MG63 (cell line): Measurements from ENCODE around the gene TMEM50B. TPM values are rescaled to one million over a fixed set of nuclear protein-coding genes. Genes with fewer than 3 reads are reported as not detected.
A peak's percentile ranks its signal among the peaks of the same experiment; 100 is the strongest.

Source experiments
- DNase-seq: peaks from one replicate; pipeline ENCODE4 v3.0.0-alpha.2; 2020
- H3K27me3 ChIP-seq: fragments of 250-450 bp; sonication (Bioruptor Pico); 2 replicates; pipeline ENCODE4 v1.5.1; 2020; ENCODE audit warnings: mild to moderate bottlenecking, moderate library complexity
- H3K36me3 ChIP-seq: fragments of 250-450 bp; sonication (Bioruptor Pico); 2 replicates; pipeline ENCODE4 v1.5.1; 2020; ENCODE audit warnings: mild to moderate bottlenecking, moderate library complexity
- H3K4me3 ChIP-seq: fragments of 250-450 bp; sonication (Bioruptor Pico); 2 replicates; pipeline ENCODE4 v1.5.1; 2020; ENCODE audit warnings: mild to moderate bottlenecking, moderate library complexity
- H3K9me3 ChIP-seq: fragments of 250-450 bp; sonication (Bioruptor Pico); 2 replicates; pipeline ENCODE4 v1.5.1; 2020; ENCODE audit warnings: mild to moderate bottlenecking, moderate library complexity
- total RNA-seq: library from RNA; depleted of rRNA; stranded (reverse); fragments of >200 nt; shearing (Covaris generic); gene quantifications from 2 replicates; pipeline ENCODE4 v1.2.3, GENCODE V29; 2014; ENCODE audit warnings: low replicate concordance

TMEM50B gene
- total RNA-seq, 1 experiment from 2014 or later, result 14.3 TPM

GRCh38 chr21:33444499-33444898 lies 35.3 kb downstream of the TMEM50B start:
- no peaks in the 10 kb centered on the region for H3K9me3 ChIP-seq
- H3K27me3 ChIP-seq, result no peaks in the 10 kb centered on the region
- no peak overlapping the region for H3K4me3 ChIP-seq
- no peak for DNase-seq
- H3K36me3 ChIP-seq, result no peaks in the 10 kb centered on the region

DNA sequence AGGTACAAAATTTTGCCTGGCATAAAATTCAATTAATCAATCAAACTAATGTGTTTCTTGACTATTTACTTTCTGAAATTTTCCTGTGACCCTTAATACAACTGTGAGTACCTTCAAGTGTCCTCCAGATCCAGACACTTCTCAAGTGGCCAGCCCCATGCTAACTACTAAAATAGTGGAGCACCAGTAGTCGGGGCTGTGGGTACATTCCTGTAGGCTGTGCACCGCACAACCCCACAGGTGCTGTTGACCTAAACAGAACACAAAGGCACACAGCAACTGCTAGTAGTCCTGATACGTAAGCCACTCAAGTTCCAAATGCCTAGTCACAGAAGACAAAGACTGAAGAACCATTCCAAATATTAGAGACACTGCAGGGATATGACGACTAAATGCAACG lies 36.6 kb downstream of the TMEM50B start:
- DNase-seq, result no peak
- H3K27me3 ChIP-seq, result no peaks in the 10 kb centered on the region
- H3K4me3 ChIP-seq, result no peak overlapping the region
- H3K9me3 ChIP-seq, result no peaks in the 10 kb centered on the region
- H3K36me3 ChIP-seq, result no peaks in the 10 kb centered on the region; the same call in none of the 2 replicates

DNA sequence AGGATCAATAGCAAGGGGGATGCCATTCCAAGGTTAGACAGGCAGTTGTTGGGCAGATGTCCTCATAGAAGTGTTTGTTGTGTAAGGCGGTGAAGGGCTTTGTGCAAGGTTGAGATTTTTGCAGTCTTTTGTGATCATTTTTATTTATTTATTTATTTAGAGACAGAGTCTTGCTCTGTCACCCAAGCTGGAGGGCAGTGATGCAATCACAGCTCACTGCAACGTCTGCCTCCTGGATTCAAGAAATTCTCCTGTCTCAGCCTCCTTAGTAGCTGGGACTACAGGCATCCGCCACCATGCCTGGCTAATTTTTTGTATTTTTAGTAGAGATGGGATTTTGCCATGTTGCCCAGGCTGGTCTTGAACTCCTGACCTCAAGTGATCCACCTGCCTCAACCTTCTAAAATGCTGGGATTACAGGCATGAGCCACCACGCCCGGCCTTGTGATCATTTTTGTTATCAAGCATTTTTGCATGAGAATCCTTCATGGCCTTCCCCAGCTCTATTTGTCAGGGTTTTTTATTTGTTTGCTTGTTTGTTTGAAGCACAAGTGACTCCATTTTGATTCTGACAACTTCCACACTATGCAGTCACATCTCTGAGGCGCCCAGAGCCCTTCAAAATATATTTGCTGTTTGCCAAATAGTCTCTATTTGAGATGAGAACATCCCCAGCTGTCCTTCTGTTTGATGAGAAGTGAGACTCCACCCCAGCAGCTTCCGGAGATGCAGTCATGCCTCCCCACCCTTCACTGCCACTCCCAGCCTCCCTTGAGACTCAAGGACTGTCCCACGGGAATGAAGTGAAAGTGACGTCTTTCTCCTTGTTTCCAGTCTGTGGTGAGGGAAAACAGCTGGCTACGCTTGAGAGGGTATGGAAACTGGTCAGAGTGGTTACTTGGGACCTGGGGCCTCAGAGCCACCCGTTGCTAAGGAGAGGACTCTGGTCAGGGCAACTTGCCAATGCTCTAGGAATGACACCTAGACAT lies 38.0 kb downstream of the TMEM50B start:
- Histone ChIP-seq H3K9me3 (no peaks in the 10 kb centered on the region), H3K36me3 (peaks cover 7% of the 10 kb centered on the region), H3K27me3 (no peaks in the 10 kb centered on the region), H3K4me3 (no peak overlapping the region)
- DNase-seq, result peak; percentile 17

DNA sequence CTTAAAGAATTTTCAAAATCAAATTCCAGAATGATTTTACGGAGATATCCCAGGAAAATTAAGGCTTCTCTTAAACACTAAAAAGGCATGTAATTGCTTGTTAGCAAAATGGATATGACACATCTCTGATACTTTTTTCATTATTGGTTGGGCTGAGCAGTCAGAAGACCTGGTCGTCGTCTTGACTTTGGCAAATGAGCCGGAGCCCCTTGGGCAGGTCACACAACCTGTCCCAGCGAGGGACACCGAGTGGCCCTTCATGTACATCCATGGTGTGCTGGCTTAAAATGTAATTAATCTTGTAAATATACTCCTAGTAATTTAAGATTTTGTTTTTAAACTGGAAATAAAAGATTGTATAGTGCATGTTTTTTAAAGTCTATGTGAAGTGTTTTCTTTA lies 42.6 kb downstream of the TMEM50B start:
- no peak overlapping the region for H3K4me3 ChIP-seq
- H3K27me3 ChIP-seq, result no peaks in the 10 kb centered on the region
- DNase-seq, result no peak
- H3K9me3 ChIP-seq, result no peaks in the 10 kb centered on the region
- H3K36me3 ChIP-seq, result peaks cover 41% of the 10 kb centered on the region

- Histone ChIP-seq H3K4me3 (no peak overlapping the region), H3K9me3 (no peaks in the 10 kb centered on the region), H3K36me3 (peaks cover 61% of the 10 kb centered on the region), H3K27me3 (no peaks in the 10 kb centered on the region)
- peak; percentile 5 for DNase-seq
Measured at GRCh38 chr21:33434770-33435360, 44.9 kb downstream of the TMEM50B start.

DNA sequence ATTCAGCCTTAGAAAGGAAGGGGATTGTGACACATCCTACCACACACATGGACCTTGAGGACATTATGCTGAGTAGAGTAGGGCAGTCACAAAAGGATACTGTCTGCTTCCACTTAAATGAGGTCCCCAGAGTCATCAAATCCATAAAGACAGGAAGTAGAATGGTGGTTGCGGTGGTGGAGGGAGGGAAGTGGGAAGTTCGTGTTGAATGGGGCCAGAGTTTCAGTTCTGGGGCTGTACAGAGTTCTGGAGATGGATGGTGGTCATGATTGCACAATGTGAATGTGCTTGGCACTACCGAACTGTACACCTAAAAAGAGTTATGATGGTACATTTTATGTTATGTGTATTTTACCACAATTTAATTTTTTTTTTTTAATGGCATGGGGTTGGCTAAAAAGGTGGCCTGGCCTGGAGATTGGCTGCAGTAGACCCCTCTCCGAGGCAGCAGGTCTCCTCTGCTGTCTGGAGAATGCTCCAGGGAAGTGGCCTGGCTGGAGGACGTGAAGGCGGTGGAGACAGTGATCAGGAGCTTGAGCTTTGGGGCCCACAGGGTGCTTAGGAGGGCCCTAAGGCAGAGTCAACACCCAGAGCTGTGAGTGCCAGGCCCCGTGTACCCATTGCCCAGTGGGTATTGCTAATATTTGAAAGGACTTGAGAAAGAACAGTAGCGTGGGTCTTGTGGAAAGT lies 46.2 kb downstream of the TMEM50B start:
- Histone ChIP-seq H3K36me3 (peaks cover 74% of the 10 kb centered on the region), H3K9me3 (no peaks in the 10 kb centered on the region), H3K4me3 (no peak overlapping the region), H3K27me3 (no peaks in the 10 kb centered on the region)
- DNase-seq, result no peak

GRCh38 chr21:33433001-33433400 lies 46.8 kb downstream of the TMEM50B start:
- H3K9me3 ChIP-seq, result peaks cover 2% of the 10 kb centered on the region; the same call in 1 of the 2 replicates
- no peaks in the 10 kb centered on the region for H3K27me3 ChIP-seq
- no peak for DNase-seq
- no peak overlapping the region for H3K4me3 ChIP-seq
- H3K36me3 ChIP-seq, result peaks cover 80% of the 10 kb centered on the region

DNA sequence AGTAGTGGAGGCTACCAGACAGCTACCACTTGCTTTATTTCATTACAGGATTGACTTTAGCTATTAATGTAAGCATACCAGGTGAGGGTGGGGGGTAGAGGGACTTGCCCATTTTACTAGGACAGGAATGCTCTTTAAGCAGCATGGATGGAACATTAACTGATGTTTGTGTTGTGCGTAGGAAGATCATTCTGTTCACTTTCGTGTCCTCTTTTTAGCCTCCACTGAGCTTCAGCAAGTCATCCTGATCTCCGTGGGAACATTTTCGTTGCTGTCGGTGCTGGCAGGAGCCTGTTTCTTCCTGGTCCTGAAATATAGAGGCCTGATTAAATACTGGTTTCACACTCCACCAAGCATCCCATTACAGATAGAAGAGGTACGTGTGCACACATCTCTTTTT lies 47.3 kb downstream of the TMEM50B start:
- Histone ChIP-seq H3K4me3 (no peak overlapping the region), H3K9me3 (peaks cover 2% of the 10 kb centered on the region; the same call in 1 of the 2 replicates), H3K27me3 (no peaks in the 10 kb centered on the region), H3K36me3 (peaks cover 82% of the 10 kb centered on the region)
- no peak for DNase-seq

DNA sequence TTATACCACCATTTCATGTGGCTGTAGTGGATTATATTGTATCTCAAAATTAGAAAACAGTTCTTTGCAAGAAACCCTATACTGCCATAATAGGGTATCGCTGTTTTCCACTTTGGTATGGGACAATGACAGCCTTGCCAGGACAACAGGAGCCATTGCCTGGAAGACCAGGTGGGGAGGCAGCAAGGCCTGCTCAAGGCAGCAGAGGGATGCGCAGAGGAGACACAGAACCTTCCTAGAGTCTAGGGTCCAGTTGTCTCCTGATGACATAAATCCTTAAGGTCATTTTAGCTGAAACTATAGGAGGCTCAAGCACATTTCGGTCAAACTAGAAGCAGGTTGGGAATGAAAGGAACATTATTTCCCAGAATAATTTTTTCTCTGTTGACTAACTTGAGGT lies 48.9 kb downstream of the TMEM50B start:
- no peak for DNase-seq
- H3K36me3 ChIP-seq, result peaks cover 88% of the 10 kb centered on the region
- no peak overlapping the region for H3K4me3 ChIP-seq
- peaks cover 2% of the 10 kb centered on the region; the same call in 1 of the 2 replicates for H3K9me3 ChIP-seq
- no peaks in the 10 kb centered on the region for H3K27me3 ChIP-seq

GRCh38 chr21:33428669-33429068 lies 51.1 kb downstream of the TMEM50B start:
- Histone ChIP-seq H3K36me3 (peaks cover 82% of the 10 kb centered on the region), H3K27me3 (no peaks in the 10 kb centered on the region), H3K9me3 (peaks cover 2% of the 10 kb centered on the region; the same call in 1 of the 2 replicates), H3K4me3 (no peak overlapping the region)
- peak; percentile 54 for DNase-seq

GRCh38 chr21:33427051-33427450 lies 52.7 kb downstream of the TMEM50B start:
- Histone ChIP-seq H3K4me3 (no peak overlapping the region), H3K9me3 (peaks cover 2% of the 10 kb centered on the region; the same call in 1 of the 2 replicates), H3K27me3 (no peaks in the 10 kb centered on the region), H3K36me3 (peaks cover 78% of the 10 kb centered on the region)
- DNase-seq, result no peak

DNA sequence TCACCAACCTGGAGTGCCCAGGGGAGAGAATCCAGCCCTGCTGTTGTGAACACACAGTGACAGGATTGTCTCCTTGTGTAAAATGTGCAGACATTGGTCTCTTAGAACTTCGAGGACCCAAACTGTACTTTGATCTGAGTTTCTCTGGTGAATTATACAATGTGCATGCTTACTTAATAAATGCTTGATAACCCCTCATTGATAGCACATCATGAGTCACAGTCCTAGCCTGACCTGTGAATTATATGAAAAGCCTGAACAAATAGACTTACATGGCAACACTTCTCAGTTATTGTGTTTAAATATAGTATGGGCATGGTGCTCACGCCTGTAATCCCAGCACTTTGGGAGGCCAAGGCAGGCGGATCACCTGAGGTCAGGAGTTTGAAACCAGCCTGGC lies 53.9 kb downstream of the TMEM50B start:
- Histone ChIP-seq H3K9me3 (peaks cover 2% of the 10 kb centered on the region; the same call in 1 of the 2 replicates), H3K4me3 (no peak overlapping the region), H3K27me3 (no peaks in the 10 kb centered on the region), H3K36me3 (peaks cover 79% of the 10 kb centered on the region)
- no peak for DNase-seq

DNA sequence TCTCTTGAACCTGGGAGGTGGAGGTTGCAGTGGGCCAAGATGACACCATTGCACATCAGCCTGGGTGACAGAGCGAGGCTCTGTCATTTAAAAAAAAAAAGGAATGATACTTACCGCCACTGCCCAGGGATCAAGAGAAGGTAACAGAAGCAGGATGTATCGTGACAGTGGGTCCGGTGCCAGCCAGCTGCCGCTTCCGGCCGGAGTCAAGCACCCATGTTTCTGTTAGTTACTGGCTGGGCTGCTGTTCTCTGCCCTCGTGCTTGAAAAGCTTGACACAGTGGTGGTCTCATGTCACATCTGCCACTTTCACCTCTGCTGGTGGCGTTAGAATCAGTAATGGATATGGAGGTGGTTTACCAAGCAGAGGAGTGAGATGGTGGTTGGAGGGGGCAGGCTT lies 55.6 kb downstream of the TMEM50B start:
- Histone ChIP-seq H3K36me3 (peaks cover 75% of the 10 kb centered on the region), H3K4me3 (no peak overlapping the region), H3K9me3 (peaks cover 2% of the 10 kb centered on the region; the same call in 1 of the 2 replicates), H3K27me3 (no peaks in the 10 kb centered on the region)
- DNase-seq, result no peak

DNA sequence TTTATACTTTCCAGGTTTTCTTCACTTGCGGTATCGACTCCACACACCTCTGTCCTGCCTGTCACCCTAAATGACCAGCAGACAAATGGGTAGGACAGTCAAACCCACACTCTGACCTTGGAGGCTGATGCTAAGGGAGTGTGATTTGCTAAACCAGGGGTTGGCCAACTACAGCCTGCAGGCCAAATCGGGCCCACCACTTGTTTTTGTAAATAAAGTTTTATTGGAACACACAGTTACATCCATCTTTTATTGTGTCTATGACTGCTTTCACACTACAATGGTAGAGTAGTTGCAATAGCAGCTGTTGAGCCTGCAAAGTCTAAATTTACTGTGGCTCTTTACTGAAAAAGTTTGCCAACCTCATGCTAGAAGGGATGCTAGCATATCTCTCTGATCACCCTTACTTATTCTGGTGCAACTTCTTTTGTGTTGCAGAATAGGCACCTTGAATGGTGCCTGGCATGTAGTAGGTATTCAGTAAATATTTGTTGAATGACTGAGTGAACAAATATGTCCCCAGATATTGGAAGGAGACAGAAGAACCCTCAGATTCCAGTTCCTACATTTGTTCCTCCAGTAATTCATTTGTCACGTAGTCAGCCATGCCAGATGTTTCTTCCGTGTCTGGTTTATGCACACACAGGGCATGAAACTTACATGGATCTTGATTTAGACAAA lies 57.9 kb downstream of the TMEM50B start:
- Histone ChIP-seq H3K27me3 (no peaks in the 10 kb centered on the region), H3K36me3 (peaks cover 62% of the 10 kb centered on the region)

GRCh38 chr21:33419538-33420123 lies 60.1 kb downstream of the TMEM50B start:
- no peaks in the 10 kb centered on the region for H3K27me3 ChIP-seq
- H3K36me3 ChIP-seq, result peaks cover 64% of the 10 kb centered on the region
- peak; percentile 62 for DNase-seq
- no peaks in the 10 kb centered on the region for H3K9me3 ChIP-seq
- H3K4me3 ChIP-seq, result no peak overlapping the region

More for the DNA sequence above, 57.9 kb downstream of the TMEM50B start:
- Histone ChIP-seq H3K4me3 (no peak overlapping the region), H3K9me3 (no peaks in the 10 kb centered on the region)
- no peak for DNase-seq

DNA sequence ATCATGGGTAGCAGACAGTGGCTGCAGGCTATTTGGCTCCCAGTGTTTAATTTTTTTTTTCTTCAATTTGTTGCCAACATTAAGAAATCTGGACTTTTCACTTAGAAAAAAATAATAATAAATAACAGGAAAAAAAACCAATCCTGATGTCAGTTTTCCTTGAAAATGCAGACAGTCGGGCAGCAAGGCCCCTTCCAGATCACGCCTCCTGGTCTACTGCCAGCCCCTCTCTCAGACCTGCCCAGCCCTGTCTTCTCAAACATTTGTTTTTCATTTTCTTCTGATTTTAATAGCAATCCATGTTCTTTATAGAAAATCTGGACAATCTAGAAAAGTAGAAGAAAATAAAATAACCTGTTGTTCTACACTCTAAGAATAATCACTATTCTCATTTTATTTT lies 61.1 kb downstream of the TMEM50B start:
- Histone ChIP-seq H3K36me3 (peaks cover 69% of the 10 kb centered on the region), H3K9me3 (no peaks in the 10 kb centered on the region), H3K4me3 (no peak overlapping the region), H3K27me3 (no peaks in the 10 kb centered on the region)
- DNase-seq, result peak; percentile 42
